ENCODE results near the gene MDN1. TPM values are rescaled to one million over a fixed set of nuclear protein-coding genes. Genes with fewer than 3 reads are reported as not detected.

The MDN1 gene
- total RNA-seq, 1 donor from 2014 or later = 55.0 TPM

GRCh38 chr6:89723046-89723445, 96.5 kb downstream of the MDN1 start:
- ATAC-seq = no peak
- intact Hi-C loops (cut with DNase I) = no loop called here
- DNase-seq (ENCODE audit: low spot score) = no peak

- intact Hi-C loops (cut with DNase I) = no loop called here
- DNase-seq (ENCODE audit: low spot score) (no peak), ATAC-seq (no peak)
Observed at GRCh38 chr6:89716532-89716931, 103.1 kb downstream of the MDN1 start.

GRCh38 chr6:89711801-89712200, 107.8 kb downstream of the MDN1 start:
- no peak for ATAC-seq
- intact Hi-C loops (cut with DNase I) = no loop called here

GRCh38 chr6:89708316-89708715, 111.3 kb downstream of the MDN1 start:
- DNase-seq (ENCODE audit: low spot score) = no peak
- ATAC-seq = no peak
- intact Hi-C loops (cut with DNase I) = no loop called here

More at GRCh38 chr6:89711801-89712200, 107.8 kb downstream of the MDN1 start:
- DNase-seq (ENCODE audit: low spot score) = no peak

GRCh38 chr6:89707766-89708165, 111.8 kb downstream of the MDN1 start:
- intact Hi-C loops (cut with DNase I) = no loop called here
- ATAC-seq = no peak

GRCh38 chr6:89706121-89706520, 113.5 kb downstream of the MDN1 start:
- intact Hi-C loops (cut with DNase I) = no loop called here
- no peak for DNase-seq (ENCODE audit: low spot score)
- ATAC-seq = no peak

More at GRCh38 chr6:89707766-89708165, 111.8 kb downstream of the MDN1 start:
- DNase-seq (ENCODE audit: low spot score) = no peak

- intact Hi-C loops (cut with DNase I) = no loop called here
- DNase-seq (ENCODE audit: low spot score) = no peak
- ATAC-seq = no peak
Observed at GRCh38 chr6:89703292-89703691, 116.3 kb downstream of the MDN1 start.

- intact Hi-C loops (cut with DNase I) = no loop called here
- no peak for DNase-seq (ENCODE audit: low spot score)
- no peak for ATAC-seq
Observed at GRCh38 chr6:89702349-89702748, 117.2 kb downstream of the MDN1 start.

- DNase-seq (ENCODE audit: low spot score) = no peak
- ATAC-seq = no peak
- intact Hi-C loops (cut with DNase I) = no loop called here
Observed at GRCh38 chr6:89695667-89696066, 123.9 kb downstream of the MDN1 start.

GRCh38 chr6:89694428-89694827, 125.2 kb downstream of the MDN1 start:
- DNase-seq (ENCODE audit: low spot score) (no peak), ATAC-seq (no peak)
- intact Hi-C loops (cut with DNase I) = no loop called here

GRCh38 chr6:89693207-89693606, 126.4 kb downstream of the MDN1 start:
- intact Hi-C loops (cut with DNase I) = no loop called here
- DNase-seq (ENCODE audit: low spot score) (no peak), ATAC-seq (no peak)

- ATAC-seq = no peak
- no peak for DNase-seq (ENCODE audit: low spot score)
- intact Hi-C loops (cut with DNase I) = no loop called here
Observed at GRCh38 chr6:89692256-89692655, 127.3 kb downstream of the MDN1 start.

GRCh38 chr6:89690944-89691324, 128.7 kb downstream of the MDN1 start:
- DNase-seq (ENCODE audit: low spot score) (no peak), ATAC-seq (no peak)
- intact Hi-C loops (cut with DNase I) = no loop called here

- intact Hi-C loops (cut with DNase I) = no loop called here
- peak; percentile 65 for ATAC-seq
- DNase-seq (ENCODE audit: low spot score) = no peak
Observed at GRCh38 chr6:89689732-89690131, 129.9 kb downstream of the MDN1 start.

GRCh38 chr6:89688328-89688727, 131.3 kb downstream of the MDN1 start:
- intact Hi-C loops (cut with DNase I) = no loop called here
- ATAC-seq (no peak), DNase-seq (ENCODE audit: low spot score) (no peak)

GRCh38 chr6:89685311-89685710, 134.3 kb downstream of the MDN1 start:
- no peak for DNase-seq (ENCODE audit: low spot score)
- ATAC-seq = no peak
- intact Hi-C loops (cut with DNase I) = no loop called here

GRCh38 chr6:89682991-89683390, 136.6 kb downstream of the MDN1 start:
- ATAC-seq (no peak), DNase-seq (ENCODE audit: low spot score) (no peak)
- intact Hi-C loops (cut with DNase I) = no loop called here

- no peak for ATAC-seq
- intact Hi-C loops (cut with DNase I) = no loop called here
- DNase-seq (ENCODE audit: low spot score) = no peak
Observed at GRCh38 chr6:89681983-89682564, 137.5 kb downstream of the MDN1 start.

- no peak for DNase-seq (ENCODE audit: low spot score)
- ATAC-seq = no peak
- intact Hi-C loops (cut with DNase I) = no loop called here
Observed at GRCh38 chr6:89680551-89680950, 139.0 kb downstream of the MDN1 start.

- no peak for ATAC-seq
- intact Hi-C loops (cut with DNase I) = no loop called here
- DNase-seq (ENCODE audit: low spot score) = no peak
Observed at GRCh38 chr6:89680150-89680549, 139.4 kb downstream of the MDN1 start.

GRCh38 chr6:89679215-89680120, 140.1 kb downstream of the MDN1 start:
- no peak for ATAC-seq
- no peak for DNase-seq (ENCODE audit: low spot score)
- intact Hi-C loops (cut with DNase I) = no loop called here

All from sciatic nerve (tissue), 2 donors.